Testis (tissue), 3 donors: Measurements from ENCODE around the gene C10orf95. TPM values are rescaled to one million over a fixed set of nuclear protein-coding genes. Genes with fewer than 3 reads are reported as not detected.

Experiments
- DNase-seq: peaks from one replicate; pipeline ENCODE4 v3.0.0-alpha.2; 2019
- H3K27ac ChIP-seq, 2 donors: fragments of 200-600 bp; sonication (generic); one replicate each; pipeline ENCODE4 v1.5.1; 2019
- H3K27me3 ChIP-seq: fragments of 200-600 bp; sonication (generic); one replicate; pipeline ENCODE4 v1.5.1; 2019
- H3K36me3 ChIP-seq: fragments of 200-600 bp; sonication (generic); one replicate; pipeline ENCODE4 v1.5.1; 2017; ENCODE audit warnings: low read depth; ENCODE audit errors: missing control alignments
- H3K4me1 ChIP-seq: fragments of 200-600 bp; sonication (generic); one replicate; pipeline ENCODE4 v1.5.1; 2019
- H3K4me3 ChIP-seq, 2 donors: fragments of 200-600 bp; sonication (generic); one replicate each; pipeline ENCODE4 v1.5.1; 2017 to 2019
- H3K9me3 ChIP-seq: fragments of 200-600 bp; sonication (generic); one replicate; pipeline ENCODE4 v1.5.1; 2017
- CTCF ChIP-seq, 3 experiments: fragments of 450-650 bp in 2 of 3; fragments of 200-600 bp in 1 of 3; sonication (generic) in 1 of 3; IDR thresholded peaks; one replicate each; pipeline ENCODE4 v1.5.1; 2016 to 2019; ENCODE audit warnings: antibody characterized with exemption in 3 of 3, mild to moderate bottlenecking in 2 of 3, moderate library complexity in 1 of 3
- POLR2A ChIP-seq: fragments of 450-650 bp; IDR thresholded peaks from one replicate; pipeline ENCODE4 v1.6.1; 2017; ENCODE audit warnings: antibody characterized with exemption, mild to moderate bottlenecking, moderate library complexity
- WGBS, 2 donors: methylation state at CpG; one replicate each; pipeline ENCODE4 v1.1.5; 2018; 5-methylcytosine and 5-hydroxymethylcytosine counted together
- intact Hi-C: fragments of 100-400 bp; cut with DNase I; formaldehyde crosslinking; loops from one replicate; pipeline ENCODE4 v1.15.1; 2023; ENCODE audit warnings: low total_unique reads
- polyA plus RNA-seq: library from polyadenylated mRNA; stranded (reverse); fragments of 350-450 nt; fragmentation: Illumina TruSeq; extraction: RNeasy Lipid Tissue Mini Kit (QIAGEN cat#74804); gene quantifications from one replicate; pipeline ENCODE4 v1.2.3, GENCODE V29; 2014; ENCODE audit warnings: low read depth, low replicate concordance; ENCODE audit not compliant: insufficient read depth
- total RNA-seq, 2 donors: library from RNA; depleted of rRNA; stranded (reverse); fragments of >200 nt; gene quantifications; one replicate each; pipeline ENCODE4 v1.2.3, GENCODE V29; 2016

Gene C10orf95
- total and polyA plus RNA-seq, 3 donors from 2014 or later: 0.29 to 1.3 (median 0.55) TPM

- intact Hi-C loops: loop anchor here (10.0 kb wide), 2 partner anchors 50 to 160 kb away; no protein-coding TSS in a partner anchor
- Histone ChIP-seq H3K27me3 (no peaks in the 10 kb centered on the region), H3K36me3 (no peaks in the 10 kb centered on the region), H3K4me3 (no peak overlapping the region), H3K4me1 (peaks cover 16% of the 10 kb centered on the region), H3K27ac (no peak overlapping the region), H3K9me3 (no peaks in the 10 kb centered on the region)
- no peak for DNase-seq
- 89% methylated on average over 6 of the region's 6 CpGs; no CpG with 5 or more reads in 1 of the 2 donors for WGBS, 2 donors
- TF ChIP-seq POLR2A (no peak), CTCF (IDR thresholded peaks at IDR 0.05) (no peak)
These were observed 26.4 kb downstream of the C10orf95 start for GRCh38 chr10:102424916-102425315.

- H3K27me3 ChIP-seq: no peaks in the 10 kb centered on the region
- DNase-seq: no peak
- TF ChIP-seq CTCF (IDR thresholded peaks at IDR 0.05) (no peak), POLR2A (no peak)
- WGBS, 2 donors: 77 to 84% methylated on average over 9 of the region's 9 CpGs
- intact Hi-C loops: loop anchor here (10.0 kb wide), 2 partner anchors 51 to 161 kb away; no protein-coding TSS in a partner anchor
- no peaks in the 10 kb centered on the region for H3K9me3 ChIP-seq
- H3K4me1 ChIP-seq: peaks cover 20% of the 10 kb centered on the region
- H3K4me3 ChIP-seq: no peak overlapping the region
- no peak overlapping the region for H3K27ac ChIP-seq
- H3K36me3 ChIP-seq: no peaks in the 10 kb centered on the region
These were observed 27.2 kb downstream of the C10orf95 start for GRCh38 chr10:102424145-102424544.

GRCh38 chr10:102423372-102423968 lies 27.9 kb downstream of the C10orf95 start:
- WGBS, 2 donors: 80 to 91% methylated on average over 1 to 13 of the region's 13 CpGs
- Histone ChIP-seq H3K36me3 (no peaks in the 10 kb centered on the region), H3K9me3 (no peaks in the 10 kb centered on the region), H3K27ac (no peak overlapping the region), H3K4me1 (peaks cover 23% of the 10 kb centered on the region), H3K4me3 (no peak overlapping the region), H3K27me3 (no peaks in the 10 kb centered on the region)
- TF ChIP-seq CTCF (IDR thresholded peaks at IDR 0.05): no peak
- TF ChIP-seq POLR2A: no peak
- no peak for DNase-seq
- intact Hi-C loops: loop anchor here (10.0 kb wide), 2 partner anchors 51 to 161 kb away; no protein-coding TSS in a partner anchor

GRCh38 chr10:102422545-102423129 lies 28.7 kb downstream of the C10orf95 start:
- peak; percentile 81 for DNase-seq
- no peak for TF ChIP-seq POLR2A
- peak; percentile 64 to 70 (median 66) for TF ChIP-seq CTCF (IDR thresholded peaks at IDR 0.05)
- Histone ChIP-seq H3K36me3 (no peaks in the 10 kb centered on the region), H3K4me3 (peak overlapping the region; percentile 80 to 96), H3K27ac (peak overlapping the region; percentile 74 to 80), H3K4me1 (peaks cover 23% of the 10 kb centered on the region), H3K27me3 (no peaks in the 10 kb centered on the region), H3K9me3 (no peaks in the 10 kb centered on the region)
- intact Hi-C loops: loop anchor here (10.0 kb wide), 2 partner anchors 52 to 162 kb away; no protein-coding TSS in a partner anchor
- WGBS, 2 donors: 2 to 7% methylated on average over 24 to 28 of the region's 28 CpGs
